DOHH2 (cell line): ENCODE measurements around the gene SHPK.

Experiments
- H3F3A ChIP-seq: fragments of 200-600 bp; sonication (generic), shearing (Covaris generic); 2 replicates; pipeline ENCODE4 v1.6.0; 2016; ENCODE audit warnings: antibody characterized with exemption, mild to moderate bottlenecking; ENCODE audit not compliant: control insufficient read depth, insufficient read depth
- H3K27ac ChIP-seq: fragments of 200-600 bp; sonication (generic); 2 replicates; pipeline ENCODE4 v1.5.1; 2014; ENCODE audit warnings: low read depth, mild to moderate bottlenecking, low read length, moderate library complexity
- H3K27me3 ChIP-seq: fragments of 200-600 bp; sonication (generic); 2 replicates; pipeline ENCODE4 v1.6.1; 2014; ENCODE audit warnings: mild to moderate bottlenecking, low read length, mixed read lengths; ENCODE audit not compliant: control insufficient read depth
- H3K36me3 ChIP-seq: fragments of 200-600 bp; sonication (generic); 2 replicates; pipeline ENCODE4 v1.6.1; 2014; ENCODE audit warnings: mild to moderate bottlenecking, low read length, moderate library complexity, mixed read lengths; ENCODE audit not compliant: control insufficient read depth
- H3K4me1 ChIP-seq: fragments of 200-600 bp; sonication (generic); 2 replicates; pipeline ENCODE4 v1.6.1; 2014; ENCODE audit warnings: mild to moderate bottlenecking, low read length, mixed read lengths; ENCODE audit not compliant: control insufficient read depth
- H3K4me2 ChIP-seq: fragments of 200-600 bp; sonication (generic); 2 replicates; pipeline ENCODE4 v1.6.0; 2014; ENCODE audit warnings: mild to moderate bottlenecking, low read length, moderate library complexity
- H3K4me3 ChIP-seq: fragments of 200-600 bp; sonication (generic); 2 replicates; pipeline ENCODE4 v1.5.1; 2014; ENCODE audit warnings: mild to moderate bottlenecking, low read length, mixed read lengths
- H3K79me2 ChIP-seq: fragments of 200-600 bp; sonication (generic); 2 replicates; pipeline ENCODE4 v1.6.1; 2014; ENCODE audit warnings: mild to moderate bottlenecking, low read length, mixed read lengths; ENCODE audit not compliant: control insufficient read depth
- H3K9me2 ChIP-seq: fragments of 200-600 bp; sonication (generic); replicated peaks from 2 replicates; pipeline ENCODE4 v1.6.1; 2014; ENCODE audit warnings: mild to moderate bottlenecking, low read length, mixed read lengths; ENCODE audit not compliant: control insufficient read depth
- H3K9me3 ChIP-seq: fragments of 200-600 bp; sonication (generic); 2 replicates; pipeline ENCODE4 v1.6.1; 2014; ENCODE audit warnings: antibody characterized with exemption, low read length, mixed read lengths; ENCODE audit not compliant: control insufficient read depth, insufficient read depth
- H4K20me1 ChIP-seq: fragments of 200-600 bp; sonication (generic); 2 replicates; pipeline ENCODE4 v1.6.0; 2014; ENCODE audit warnings: low read depth, mild to moderate bottlenecking, antibody characterized with exemption, low read length, moderate library complexity; ENCODE audit not compliant: control insufficient read depth, insufficient read depth
- EZH2phosphoT487 ChIP-seq: fragments of 200-600 bp; sonication (generic); IDR thresholded peaks from 2 replicates; pipeline ENCODE4 v1.6.1; 2017; ENCODE audit warnings: borderline replicate concordance, mild to moderate bottlenecking, antibody characterized with exemption, low read length, moderate library complexity, mixed read lengths
- TF ChIP-seq, protein P1 (sequence below): fragments of 200-600 bp; sonication (generic); IDR thresholded peaks from one replicate; pipeline ENCODE4 v1.5.1; 2014; ENCODE audit warnings: antibody characterized with exemption, mild to moderate bottlenecking, low read depth, low read length; ENCODE audit not compliant: poor library complexity, severe bottlenecking

Gene SHPK

DNA sequence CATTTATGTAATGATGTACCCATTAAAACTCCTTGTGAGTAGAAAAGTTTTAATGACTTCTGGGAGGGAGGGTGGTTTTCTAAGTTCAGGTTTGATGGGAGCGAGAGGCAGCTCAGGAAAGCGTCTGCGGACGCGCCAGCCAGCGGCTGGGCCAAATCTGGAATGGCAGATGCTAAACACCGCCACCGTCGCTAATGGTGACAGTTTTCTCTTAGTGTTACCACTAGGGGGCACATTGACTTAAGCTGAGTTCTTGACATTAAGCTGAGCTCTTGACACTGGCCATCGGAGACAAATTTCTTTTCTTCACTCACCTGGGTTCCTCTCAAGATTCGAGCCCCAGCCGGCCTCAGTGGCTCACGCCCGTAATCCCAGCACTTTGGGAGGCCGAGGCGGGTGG, 33.6 kb downstream of the SHPK start:
- Histone ChIP-seq H3K9me3 (no peaks in the 10 kb centered on the region), H3K4me3 (no peak overlapping the region), H3K27me3 (no peaks in the 10 kb centered on the region; the same call in 1 of the 2 replicates), H3K36me3 (no peaks in the 10 kb centered on the region), H3K4me2 (no peak overlapping the region), H4K20me1 (no peaks in the 10 kb centered on the region), H3K9me2 (no peaks in the 10 kb centered on the region), H3K4me1 (no peaks in the 10 kb centered on the region), H3K27ac (no peak overlapping the region), H3F3A (no peaks in the 10 kb centered on the region), H3K79me2 (no peaks in the 10 kb centered on the region)
- no peak for TF ChIP-seq EZH2phosphoT487
- TF ChIP-seq, protein P1, sequence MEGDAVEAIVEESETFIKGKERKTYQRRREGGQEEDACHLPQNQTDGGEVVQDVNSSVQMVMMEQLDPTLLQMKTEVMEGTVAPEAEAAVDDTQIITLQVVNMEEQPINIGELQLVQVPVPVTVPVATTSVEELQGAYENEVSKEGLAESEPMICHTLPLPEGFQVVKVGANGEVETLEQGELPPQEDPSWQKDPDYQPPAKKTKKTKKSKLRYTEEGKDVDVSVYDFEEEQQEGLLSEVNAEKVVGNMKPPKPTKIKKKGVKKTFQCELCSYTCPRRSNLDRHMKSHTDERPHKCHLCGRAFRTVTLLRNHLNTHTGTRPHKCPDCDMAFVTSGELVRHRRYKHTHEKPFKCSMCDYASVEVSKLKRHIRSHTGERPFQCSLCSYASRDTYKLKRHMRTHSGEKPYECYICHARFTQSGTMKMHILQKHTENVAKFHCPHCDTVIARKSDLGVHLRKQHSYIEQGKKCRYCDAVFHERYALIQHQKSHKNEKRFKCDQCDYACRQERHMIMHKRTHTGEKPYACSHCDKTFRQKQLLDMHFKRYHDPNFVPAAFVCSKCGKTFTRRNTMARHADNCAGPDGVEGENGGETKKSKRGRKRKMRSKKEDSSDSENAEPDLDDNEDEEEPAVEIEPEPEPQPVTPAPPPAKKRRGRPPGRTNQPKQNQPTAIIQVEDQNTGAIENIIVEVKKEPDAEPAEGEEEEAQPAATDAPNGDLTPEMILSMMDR, result peak; percentile 74

DNA sequence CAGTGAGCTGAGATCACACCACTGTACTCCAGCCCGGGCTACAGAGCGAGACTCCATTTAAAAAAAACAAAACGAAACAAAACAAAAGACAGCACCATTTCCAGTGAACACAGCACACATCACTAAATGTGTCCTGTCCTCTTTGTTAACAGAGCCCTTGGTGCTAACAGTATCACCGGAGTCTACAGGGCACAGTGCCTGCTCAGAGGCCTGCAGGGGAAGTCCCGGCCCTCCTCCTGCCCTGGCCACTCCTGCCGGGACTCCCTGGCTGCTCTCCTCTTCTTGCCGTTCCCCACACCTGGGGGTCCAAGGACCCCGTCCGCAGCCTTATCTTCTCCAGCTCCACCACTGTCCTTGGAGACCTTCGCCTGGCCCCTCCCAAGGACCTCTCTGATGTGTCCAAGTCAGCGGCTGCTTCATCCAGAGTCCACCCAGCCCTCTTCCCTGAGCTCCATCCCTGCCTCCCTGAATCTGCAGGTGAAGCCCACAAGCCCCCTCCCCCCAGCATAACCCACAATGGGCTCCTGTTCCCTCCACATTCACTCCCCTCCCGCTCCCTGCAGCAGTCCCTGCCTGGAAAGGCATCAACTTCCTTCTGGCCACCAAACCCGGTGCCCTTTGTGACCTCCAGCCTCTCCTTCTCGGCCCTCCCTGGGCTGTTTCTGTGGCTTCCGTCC, 35.4 kb downstream of the SHPK start:
- no peaks in the 10 kb centered on the region for H3K9me2 ChIP-seq
- no peak for TF ChIP-seq EZH2phosphoT487
- TF ChIP-seq, protein P1, result no peak

DNA sequence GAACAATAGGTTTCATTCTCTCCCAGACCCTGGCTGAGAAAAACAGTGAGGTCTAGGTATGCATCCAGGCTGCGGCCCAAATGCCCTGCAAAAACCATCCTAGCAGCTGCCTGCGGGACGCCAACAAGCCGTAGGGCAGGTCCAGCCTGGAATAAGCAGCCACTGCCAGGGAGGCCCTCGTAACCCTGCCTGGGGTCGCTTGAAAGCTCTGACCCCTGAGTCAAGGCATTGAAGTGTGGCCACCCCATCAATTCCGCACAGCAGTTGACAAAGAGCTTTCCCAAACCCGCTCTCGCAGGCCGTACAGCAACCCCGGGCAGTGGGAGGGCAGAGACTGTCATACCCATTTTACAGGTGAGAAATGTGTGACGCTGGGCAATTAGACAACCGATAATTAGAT, 38.0 kb downstream of the SHPK start:
- no peaks in the 10 kb centered on the region for H3K9me3 ChIP-seq
- H3K27me3 ChIP-seq, result no peaks in the 10 kb centered on the region; the same call in 1 of the 2 replicates
- H3K4me1 ChIP-seq, result no peaks in the 10 kb centered on the region
- no peaks in the 10 kb centered on the region for H3K79me2 ChIP-seq
- H3K4me2 ChIP-seq, result no peak overlapping the region
- no peaks in the 10 kb centered on the region for H3K36me3 ChIP-seq
- no peaks in the 10 kb centered on the region for H3K9me2 ChIP-seq
- no peak overlapping the region for H3K27ac ChIP-seq
- H3F3A ChIP-seq, result no peaks in the 10 kb centered on the region
- no peaks in the 10 kb centered on the region for H4K20me1 ChIP-seq
- TF ChIP-seq, protein P1, result no peak
- TF ChIP-seq EZH2phosphoT487, result no peak
- H3K4me3 ChIP-seq, result no peak overlapping the region

More for the DNA sequence above, 35.4 kb downstream of the SHPK start:
- Histone ChIP-seq H3K27me3 (no peaks in the 10 kb centered on the region; the same call in 1 of the 2 replicates), H3K36me3 (no peaks in the 10 kb centered on the region), H3K4me2 (no peak overlapping the region), H3K79me2 (no peaks in the 10 kb centered on the region), H3K4me1 (no peaks in the 10 kb centered on the region), H3K9me3 (no peaks in the 10 kb centered on the region), H3K4me3 (no peak overlapping the region), H3K27ac (no peak overlapping the region), H4K20me1 (no peaks in the 10 kb centered on the region), H3F3A (no peaks in the 10 kb centered on the region)
